HEK293 (cell line): Measurements from ENCODE around the gene RPS19BP1.

Experiments used
- CTCF ChIA-PET: fragments of 350-600 bp; formaldehyde crosslinking; extraction: SDS; loops from one replicate; lab custom pipeline; 2021; ENCODE audit warnings: antibody characterized with exemption; lab: Yijun Ruan, JAX
- POLR2A ChIA-PET: fragments of 300-600 bp; formaldehyde crosslinking; extraction: SDS; loops from one replicate; lab custom pipeline; 2020; ENCODE audit warnings: antibody characterized with exemption, inconsistent platforms; lab: Yijun Ruan, JAX
- H3K27ac ChIP-seq: fragments of 200-500 bp; sonication (Bioruptor generic); 2 replicates; pipeline ENCODE4 v1.5.1; 2014; ENCODE audit warnings: low read depth, low read length, control low read depth, inconsistent platforms; ENCODE audit errors: extremely low read depth
- H3K36me3 ChIP-seq, 2 experiments: fragments of 200-500 bp in 1 of 2; sonication (Bioruptor generic) in 1 of 2; 1 replicate in 1 of 2; 2 replicates in 1 of 2; pipeline ENCODE4 v1.5.1; 2014 to 2017; ENCODE audit warnings: inconsistent platforms in 2 of 2, low read length in 2 of 2; ENCODE audit not compliant: control insufficient read depth in 2 of 2, insufficient read depth in 1 of 2
- H3K4me1 ChIP-seq: fragments of 200-500 bp; sonication (Bioruptor generic); 2 replicates; pipeline ENCODE4 v1.5.1; 2014; ENCODE audit warnings: mild to moderate bottlenecking, low read length, inconsistent platforms; ENCODE audit not compliant: control insufficient read depth, insufficient read depth
- H3K4me3 ChIP-seq: 2 replicates; pipeline ENCODE4 v1.5.1; 2011; ENCODE audit warnings: low read depth, mild to moderate bottlenecking, control low read depth, low read length, moderate library complexity
- H3K9me3 ChIP-seq: fragments of 200-500 bp; sonication (Bioruptor generic); 2 replicates; pipeline ENCODE4 v1.5.1; 2014; ENCODE audit warnings: low read depth, low read length, inconsistent platforms; ENCODE audit not compliant: control insufficient read depth, insufficient read depth
- GFI1B ChIP-seq: fragments of 450-650 bp; formaldehyde crosslinking; IDR thresholded peaks from 2 replicates; pipeline ENCODE4 v1.5.1; 2016; ENCODE audit warnings: missing biosample characterization, missing genetic modification characterization
- HOXA7 ChIP-seq: sonication (generic); formaldehyde crosslinking; IDR thresholded peaks from 2 replicates; pipeline ENCODE4 v1.8.1; 2022; ENCODE audit warnings: missing genetic modification reagents, borderline replicate concordance
- IKZF3 ChIP-seq: fragments of 450-650 bp; IDR thresholded peaks from 2 replicates; pipeline ENCODE4 v1.5.0; 2018; ENCODE audit warnings: missing biosample characterization, mild to moderate bottlenecking, missing genetic modification characterization, moderate library complexity
- KLF17 ChIP-seq: fragments of 450-650 bp; formaldehyde crosslinking; IDR thresholded peaks from 2 replicates; pipeline ENCODE4 v1.5.1; 2016; ENCODE audit warnings: missing biosample characterization, missing genetic modification characterization
- MZF1 ChIP-seq: fragments of 450-650 bp; formaldehyde crosslinking; IDR thresholded peaks from 2 replicates; pipeline ENCODE4 v1.5.1; 2017; ENCODE audit warnings: missing biosample characterization, missing genetic modification characterization, borderline replicate concordance
- ZBTB10 ChIP-seq: fragments of 450-650 bp; formaldehyde crosslinking; IDR thresholded peaks from 2 replicates; pipeline ENCODE4 v1.5.1; 2016; ENCODE audit warnings: missing biosample characterization, missing genetic modification characterization
- ZBTB11 ChIP-seq: fragments of 450-650 bp; formaldehyde crosslinking; conservative IDR thresholded peaks from 2 replicates; pipeline ENCODE4 v1.5.1; 2016; ENCODE audit warnings: low read depth, missing biosample characterization, missing genetic modification characterization
- ZBTB44 ChIP-seq: fragments of 450-650 bp; IDR thresholded peaks from 2 replicates; pipeline ENCODE4 v1.5.1; 2018; ENCODE audit warnings: missing biosample characterization, mild to moderate bottlenecking, missing genetic modification characterization
- ZFP37 ChIP-seq: fragments of 450-650 bp; formaldehyde crosslinking; IDR thresholded peaks from 2 replicates; pipeline ENCODE4 v1.5.1; 2016; ENCODE audit warnings: missing biosample characterization, missing genetic modification characterization
- ZFP69B ChIP-seq: fragments of 450-650 bp; formaldehyde crosslinking; IDR thresholded peaks from 2 replicates; pipeline ENCODE4 v1.5.1; 2016; ENCODE audit warnings: missing biosample characterization, missing genetic modification characterization
- ZNF146 ChIP-seq: fragments of 450-650 bp; formaldehyde crosslinking; IDR thresholded peaks from 2 replicates; pipeline ENCODE4 v1.5.1; 2016; ENCODE audit warnings: missing biosample characterization, missing genetic modification characterization
- ZNF202 ChIP-seq: fragments of 450-650 bp; formaldehyde crosslinking; IDR thresholded peaks from 2 replicates; pipeline ENCODE4 v1.5.1; 2016; ENCODE audit warnings: missing biosample characterization, missing genetic modification characterization, borderline replicate concordance
- ZNF23 ChIP-seq: fragments of 450-650 bp; formaldehyde crosslinking; IDR thresholded peaks from 2 replicates; pipeline ENCODE4 v1.5.1; 2016; ENCODE audit warnings: missing biosample characterization, missing genetic modification characterization, borderline replicate concordance
- ZNF311 ChIP-seq: fragments of 450-650 bp; formaldehyde crosslinking; IDR thresholded peaks from 2 replicates; pipeline ENCODE4 v1.5.1; 2017; ENCODE audit warnings: missing biosample characterization, missing genetic modification characterization, borderline replicate concordance
- ZNF341 ChIP-seq: fragments of 450-650 bp; formaldehyde crosslinking; IDR thresholded peaks from 2 replicates; pipeline ENCODE4; 2016; ENCODE audit warnings: low read depth, missing biosample characterization, missing genetic modification characterization
- ZNF433 ChIP-seq: fragments of 450-650 bp; formaldehyde crosslinking; IDR thresholded peaks from 2 replicates; pipeline ENCODE4 v1.5.1; 2016; ENCODE audit warnings: missing biosample characterization, missing genetic modification characterization, low read depth
- ZNF549 ChIP-seq: fragments of 450-650 bp; IDR thresholded peaks from 2 replicates; pipeline ENCODE4 v1.5.1; 2018; ENCODE audit warnings: missing biosample characterization, missing genetic modification characterization, mild to moderate bottlenecking, inconsistent platforms, moderate library complexity
- ZNF585B ChIP-seq: fragments of 450-650 bp; formaldehyde crosslinking; IDR thresholded peaks from 2 replicates; pipeline ENCODE4 v1.5.1; 2016; ENCODE audit warnings: missing biosample characterization, missing genetic modification characterization
- ZNF596 ChIP-seq: fragments of 450-650 bp; IDR thresholded peaks from 2 replicates; pipeline ENCODE4 v1.5.0; 2018; ENCODE audit warnings: missing biosample characterization, mild to moderate bottlenecking, missing genetic modification characterization, moderate library complexity
- ZNF621 ChIP-seq: fragments of 450-650 bp; formaldehyde crosslinking; IDR thresholded peaks from 2 replicates; pipeline ENCODE4 v1.5.1; 2017; ENCODE audit warnings: missing biosample characterization, missing genetic modification characterization
- ZNF658 ChIP-seq: fragments of 450-650 bp; formaldehyde crosslinking; IDR thresholded peaks from 2 replicates; pipeline ENCODE4; 2016; ENCODE audit warnings: missing biosample characterization, missing genetic modification characterization
- ZNF677 ChIP-seq: fragments of 450-650 bp; IDR thresholded peaks from 2 replicates; pipeline ENCODE4 v1.5.0; 2018; ENCODE audit warnings: missing biosample characterization, mild to moderate bottlenecking, missing genetic modification characterization, moderate library complexity
- ZNF830 ChIP-seq: fragments of 450-650 bp; IDR thresholded peaks from 2 replicates; pipeline ENCODE4 v1.5.0; 2018; ENCODE audit warnings: missing biosample characterization, missing genetic modification characterization, low read depth, mild to moderate bottlenecking, moderate library complexity
- ZNF843 ChIP-seq: fragments of 450-650 bp; formaldehyde crosslinking; IDR thresholded peaks from 2 replicates; pipeline ENCODE4 v1.5.1; 2016; ENCODE audit warnings: missing biosample characterization, missing genetic modification characterization
- ZSCAN23 ChIP-seq: fragments of 450-650 bp; formaldehyde crosslinking; IDR thresholded peaks from 2 replicates; pipeline ENCODE4 v1.5.1; 2016; ENCODE audit warnings: missing biosample characterization, missing genetic modification characterization
- ZSCAN4 ChIP-seq: fragments of 450-650 bp; formaldehyde crosslinking; IDR thresholded peaks from 2 replicates; pipeline ENCODE4 v1.5.1; 2017; ENCODE audit warnings: missing biosample characterization, missing genetic modification characterization
- ZSCAN5A ChIP-seq: fragments of 450-650 bp; formaldehyde crosslinking; IDR thresholded peaks from 2 replicates; pipeline ENCODE4 v1.5.1; 2016; ENCODE audit warnings: missing biosample characterization, missing genetic modification characterization

The RPS19BP1 gene

GRCh38 chr22:39580795-39581194, 48.2 kb upstream of the RPS19BP1 start:
- H3K27ac ChIP-seq = no peak overlapping the region
- H3K4me1 ChIP-seq = no peaks in the 10 kb centered on the region
- H3K4me3 ChIP-seq = no peak overlapping the region
- H3K36me3 ChIP-seq = no peaks in the 10 kb centered on the region
- POLR2A ChIA-PET = no interaction called here
- H3K9me3 ChIP-seq = no peaks in the 10 kb centered on the region
- CTCF ChIA-PET = no interaction called here
- TF ChIP-seq ZNF202 (tag by site-specific recombination) = no peak
- TF ChIP-seq ZBTB44 (tag by site-specific recombination) = no peak
- no peak for TF ChIP-seq ZNF549
- no peak for TF ChIP-seq ZSCAN4 (tag by site-specific recombination)
- TF ChIP-seq ZNF146 = no peak
- TF ChIP-seq ZSCAN5A = no peak
- TF ChIP-seq ZNF621 (tag by site-specific recombination) = no peak
- no peak for TF ChIP-seq ZNF341 (tag by site-specific recombination)
- TF ChIP-seq ZNF23 (tag by site-specific recombination) = no peak
- no peak for TF ChIP-seq MZF1 (tag by site-specific recombination)
- TF ChIP-seq IKZF3 (tag by site-specific recombination) = no peak
- no peak for TF ChIP-seq ZNF585B
- no peak for TF ChIP-seq ZNF596 (tag by site-specific recombination)
- TF ChIP-seq ZNF843 = no peak
- no peak for TF ChIP-seq ZNF658
- TF ChIP-seq ZNF830 = no peak
- no peak for TF ChIP-seq ZNF677 (tag by site-specific recombination)
- no peak for TF ChIP-seq ZFP37 (tag by site-specific recombination)
- TF ChIP-seq ZBTB10 (tag by site-specific recombination) = no peak

GRCh38 chr22:39580006-39580441, 47.5 kb upstream of the RPS19BP1 start:
- Histone ChIP-seq H3K9me3 (no peaks in the 10 kb centered on the region), H3K4me3 (no peak overlapping the region), H3K27ac (no peak overlapping the region), H3K4me1 (no peaks in the 10 kb centered on the region), H3K36me3 (no peaks in the 10 kb centered on the region)
- POLR2A ChIA-PET = no interaction called here
- CTCF ChIA-PET = no interaction called here
- TF ChIP-seq KLF17 (tag by site-specific recombination) (no peak), HOXA7 (no peak), ZNF433 (tag by site-specific recombination) (no peak), ZFP69B (tag by site-specific recombination) (no peak), ZNF311 (tag by site-specific recombination) (no peak), ZSCAN23 (tag by site-specific recombination) (no peak), ZBTB11 (tag by site-specific recombination) (no peak), GFI1B (tag by site-specific recombination) (no peak)
